GM21737 (cell line): ENCODE measurements around the gene MYOG.

Source experiments
- ATAC-seq: cut with Tn5 transposase; IDR thresholded peaks from one replicate; pipeline ENCODE4 v1.9.1; 2021; ENCODE audit warnings: mild to moderate bottlenecking, moderate library complexity; ENCODE audit not compliant: unreplicated experiment

MYOG gene

GRCh38 chr1:203035111-203036000, 50.5 kb downstream of the MYOG start:
- ATAC-seq, result no peak

GRCh38 chr1:203034422-203035110, 51.2 kb downstream of the MYOG start:
- no peak for ATAC-seq

- ATAC-seq, result no peak
Measured at GRCh38 chr1:203033917-203034316, 51.9 kb downstream of the MYOG start.

DNA sequence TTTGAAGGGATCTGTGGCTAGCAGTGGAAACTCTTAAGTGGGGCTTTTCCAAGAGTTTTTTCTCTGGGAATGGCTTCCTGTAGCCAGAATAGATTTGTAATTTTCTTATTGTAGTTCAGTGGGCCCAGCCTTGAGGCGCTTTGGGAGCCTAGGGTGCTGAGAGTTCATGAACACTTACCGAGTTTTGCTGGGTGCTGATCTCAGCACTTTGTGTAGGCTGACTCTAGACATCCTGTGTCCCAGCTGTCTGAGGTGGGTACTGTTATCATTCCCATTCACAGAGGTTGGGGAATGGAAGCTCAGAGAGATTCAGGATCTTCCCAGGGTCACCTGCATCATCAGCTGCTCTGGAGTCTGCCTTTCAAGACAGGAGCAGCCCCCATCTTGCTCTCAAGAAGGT, 52.5 kb downstream of the MYOG start:
- no peak for ATAC-seq
